SK-N-SH treated with all-trans-retinoic acid at 6 μM for 48 hours (cell line): ENCODE measurements around the gene ABHD2.
A peak's percentile ranks its signal among the peaks of the same experiment; 100 is the strongest.
"Not testable (repeated sequence)": the region's sequence is repeated elsewhere in the genome, so short reads cannot be mapped to it uniquely, and the experiment has no call there.

Experiments used
- ATAC-seq: fragments of 200-7000 bp; cut with Tn5 transposase; 3 replicates; pipeline ENCODE4 v1.9.1; 2020; ENCODE audit warnings: mild to moderate bottlenecking, moderate library complexity
- ARNTL ChIP-seq: fragments of 450-650 bp; formaldehyde crosslinking; IDR thresholded peaks from 2 replicates; pipeline ENCODE4 v1.5.0; 2020; ENCODE audit warnings: low read depth, mild to moderate bottlenecking, moderate library complexity, borderline replicate concordance
- BACH2 ChIP-seq: fragments of 250-450 bp; sonication (Bioruptor Pico); IDR thresholded peaks from 2 replicates; pipeline ENCODE4 v1.9.0; 2021; ENCODE audit warnings: mild to moderate bottlenecking, borderline replicate concordance
- CSDC2 ChIP-seq: fragments of 250-450 bp; sonication (Bioruptor Pico); IDR thresholded peaks from 2 replicates; pipeline ENCODE4 v1.5.0; 2020; ENCODE audit warnings: mild to moderate bottlenecking, moderate library complexity
- CSRNP3 ChIP-seq: fragments of 250-450 bp; sonication (Bioruptor Pico); IDR thresholded peaks from 2 replicates; pipeline ENCODE4 v1.5.1; 2021; ENCODE audit warnings: mild to moderate bottlenecking, moderate library complexity
- ESRRG ChIP-seq: fragments of 250-450 bp; sonication (Bioruptor Pico); IDR thresholded peaks from 2 replicates; pipeline ENCODE4 v1.6.1; 2021; ENCODE audit warnings: mild to moderate bottlenecking
- GLIS3 ChIP-seq: fragments of 250-450 bp; sonication (Bioruptor Pico); IDR thresholded peaks from 2 replicates; pipeline ENCODE4 v1.5.0; 2020; ENCODE audit warnings: mild to moderate bottlenecking, moderate library complexity
- ISL1 ChIP-seq: fragments of 250-450 bp; sonication (Bioruptor Pico); IDR thresholded peaks from 2 replicates; pipeline ENCODE4 v2.1.2; 2022; ENCODE audit warnings: mild to moderate bottlenecking, moderate library complexity
- OSR1 ChIP-seq: fragments of 250-450 bp; sonication (Bioruptor Pico); IDR thresholded peaks from 2 replicates; pipeline ENCODE4 v1.8.0; 2022; ENCODE audit warnings: moderate library complexity, mild to moderate bottlenecking, inconsistent platforms
- PATZ1 ChIP-seq: fragments of 250-450 bp; sonication (Bioruptor Pico); IDR thresholded peaks from 2 replicates; pipeline ENCODE4 v1.8.0; 2020; ENCODE audit warnings: mild to moderate bottlenecking, moderate library complexity, borderline replicate concordance
- PPARA ChIP-seq: fragments of 250-450 bp; sonication (Bioruptor Pico); IDR thresholded peaks from 2 replicates; pipeline ENCODE4 v1.5.0; 2020; ENCODE audit warnings: mild to moderate bottlenecking, borderline replicate concordance
- SNAI2 ChIP-seq: fragments of 250-450 bp; sonication (Bioruptor Pico); IDR thresholded peaks from 2 replicates; pipeline ENCODE4 v1.5.0; 2020; ENCODE audit warnings: mild to moderate bottlenecking, moderate library complexity
- TCF4 ChIP-seq: fragments of 250-450 bp; sonication (Bioruptor Pico); IDR thresholded peaks from 2 replicates; pipeline ENCODE4 v1.8.0; 2021; ENCODE audit warnings: mild to moderate bottlenecking, moderate library complexity, borderline replicate concordance
- ZC3H10 ChIP-seq: fragments of 250-450 bp; sonication (Bioruptor Pico); IDR thresholded peaks from 2 replicates; pipeline ENCODE4 v1.5.1; 2021; ENCODE audit warnings: mild to moderate bottlenecking, moderate library complexity
- ZFP3 ChIP-seq: fragments of 250-450 bp; sonication (Bioruptor Pico); IDR thresholded peaks from 2 replicates; pipeline ENCODE4 v1.5.0; 2020; ENCODE audit warnings: mild to moderate bottlenecking, moderate library complexity
- ZNF565 ChIP-seq: fragments of 450-650 bp; formaldehyde crosslinking; conservative IDR thresholded peaks from 2 replicates; pipeline ENCODE4 v1.5.0; 2020; ENCODE audit warnings: low read depth, mild to moderate bottlenecking, moderate library complexity
- ZNF70 ChIP-seq: fragments of 450-650 bp; formaldehyde crosslinking; IDR thresholded peaks from 2 replicates; pipeline ENCODE4 v1.5.0; 2020; ENCODE audit warnings: mild to moderate bottlenecking, moderate library complexity
- ZNF8 ChIP-seq: fragments of 450-650 bp; formaldehyde crosslinking; IDR thresholded peaks from 2 replicates; pipeline ENCODE4 v1.5.0; 2020; ENCODE audit warnings: mild to moderate bottlenecking, moderate library complexity
- TF ChIP-seq, protein P1 (sequence below): fragments of 250-450 bp; sonication (Bioruptor Pico); IDR thresholded peaks from 2 replicates; pipeline ENCODE4 v1.8.0; 2021; ENCODE audit warnings: low read depth, mild to moderate bottlenecking, moderate library complexity, borderline replicate concordance

Gene ABHD2

DNA sequence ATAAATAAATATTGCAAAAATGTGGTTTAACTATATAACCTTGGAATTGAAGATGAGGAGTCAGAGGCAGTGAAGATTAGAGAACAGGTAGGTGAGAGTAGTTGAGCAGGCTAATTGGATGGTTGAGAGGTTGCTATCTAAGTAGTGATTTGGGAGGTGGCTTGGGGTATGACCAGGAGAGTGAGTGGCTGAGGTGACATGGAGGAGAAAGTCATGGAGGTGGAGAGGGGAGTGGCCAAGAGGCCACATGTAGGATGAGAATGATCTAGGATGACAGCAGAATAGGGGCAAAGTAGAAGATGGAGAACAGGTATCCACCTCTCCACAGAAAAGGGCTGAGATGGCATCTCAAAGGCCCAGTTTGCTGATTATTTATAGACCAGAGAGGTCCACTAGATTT is 143.6 kb downstream of the ABHD2 start:
- TF ChIP-seq ESRRG (no peak), OSR1 (CRISPR knock-in tag) (no peak), ZNF70 (no peak), ZFP3 (CRISPR knock-in tag) (no peak), GLIS3 (no peak), SNAI2 (CRISPR knock-in tag) (no peak), ZNF8 (CRISPR knock-in tag) (no peak), CSRNP3 (no peak)
- no peak for ATAC-seq

GRCh38 chr15:89239883-89240810 is 151.9 kb downstream of the ABHD2 start:
- ATAC-seq = not testable (repeated sequence)

DNA sequence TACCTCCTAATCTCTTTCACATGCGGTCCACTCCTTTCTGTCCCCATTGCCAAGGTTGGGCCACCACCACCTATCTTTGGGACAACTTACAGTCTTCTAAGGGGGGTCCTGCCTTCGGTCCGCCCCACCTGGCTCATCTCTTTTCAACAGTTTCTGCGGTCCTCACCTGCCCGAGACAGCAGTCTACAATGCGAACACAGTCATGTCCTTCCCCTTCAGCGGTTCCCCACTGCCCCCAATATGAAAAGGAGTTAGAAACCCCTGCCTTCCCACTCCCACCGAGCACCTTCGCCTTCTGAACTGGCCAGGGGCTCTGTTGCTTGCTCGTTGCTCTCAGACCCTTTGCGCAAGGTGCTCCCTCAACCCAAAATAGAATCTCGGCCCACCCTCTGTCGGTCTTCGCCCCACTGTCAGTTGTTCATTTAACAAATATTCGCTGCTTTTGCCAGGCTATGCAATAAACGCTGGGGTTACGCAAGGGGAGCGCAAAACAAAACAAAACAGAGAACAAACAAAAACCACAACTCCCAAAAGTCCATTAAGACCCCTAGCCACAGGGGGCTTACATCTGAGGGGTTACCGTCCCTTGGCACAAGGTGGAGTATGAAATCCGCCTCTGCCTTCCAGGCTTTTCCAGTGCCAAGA is 154.9 kb downstream of the ABHD2 start:
- TF ChIP-seq BACH2 (CRISPR knock-in tag) (no peak), ZNF70 (no peak), PPARA (CRISPR knock-in tag) (no peak), CSDC2 (CRISPR knock-in tag) (no peak), ISL1 (no peak), TCF4 (CRISPR knock-in tag) (no peak), ZC3H10 (CRISPR knock-in tag) (no peak), ZFP3 (CRISPR knock-in tag) (no peak), ZNF8 (CRISPR knock-in tag) (no peak), PATZ1 (CRISPR knock-in tag) (no peak), OSR1 (CRISPR knock-in tag) (no peak), ZNF565 (CRISPR knock-in tag) (no peak), SNAI2 (CRISPR knock-in tag) (no peak)
- TF ChIP-seq, protein P1, sequence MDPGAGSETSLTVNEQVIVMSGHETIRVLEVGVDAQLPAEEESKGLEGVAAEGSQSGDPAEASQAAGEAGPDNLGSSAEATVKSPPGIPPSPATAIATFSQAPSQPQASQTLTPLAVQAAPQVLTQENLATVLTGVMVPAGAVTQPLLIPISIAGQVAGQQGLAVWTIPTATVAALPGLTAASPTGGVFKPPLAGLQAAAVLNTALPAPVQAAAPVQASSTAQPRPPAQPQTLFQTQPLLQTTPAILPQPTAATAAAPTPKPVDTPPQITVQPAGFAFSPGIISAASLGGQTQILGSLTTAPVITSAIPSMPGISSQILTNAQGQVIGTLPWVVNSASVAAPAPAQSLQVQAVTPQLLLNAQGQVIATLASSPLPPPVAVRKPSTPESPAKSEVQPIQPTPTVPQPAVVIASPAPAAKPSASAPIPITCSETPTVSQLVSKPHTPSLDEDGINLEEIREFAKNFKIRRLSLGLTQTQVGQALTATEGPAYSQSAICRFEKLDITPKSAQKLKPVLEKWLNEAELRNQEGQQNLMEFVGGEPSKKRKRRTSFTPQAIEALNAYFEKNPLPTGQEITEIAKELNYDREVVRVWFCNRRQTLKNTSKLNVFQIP (CRISPR knock-in tag) = no peak
- ATAC-seq = no peak

DNA sequence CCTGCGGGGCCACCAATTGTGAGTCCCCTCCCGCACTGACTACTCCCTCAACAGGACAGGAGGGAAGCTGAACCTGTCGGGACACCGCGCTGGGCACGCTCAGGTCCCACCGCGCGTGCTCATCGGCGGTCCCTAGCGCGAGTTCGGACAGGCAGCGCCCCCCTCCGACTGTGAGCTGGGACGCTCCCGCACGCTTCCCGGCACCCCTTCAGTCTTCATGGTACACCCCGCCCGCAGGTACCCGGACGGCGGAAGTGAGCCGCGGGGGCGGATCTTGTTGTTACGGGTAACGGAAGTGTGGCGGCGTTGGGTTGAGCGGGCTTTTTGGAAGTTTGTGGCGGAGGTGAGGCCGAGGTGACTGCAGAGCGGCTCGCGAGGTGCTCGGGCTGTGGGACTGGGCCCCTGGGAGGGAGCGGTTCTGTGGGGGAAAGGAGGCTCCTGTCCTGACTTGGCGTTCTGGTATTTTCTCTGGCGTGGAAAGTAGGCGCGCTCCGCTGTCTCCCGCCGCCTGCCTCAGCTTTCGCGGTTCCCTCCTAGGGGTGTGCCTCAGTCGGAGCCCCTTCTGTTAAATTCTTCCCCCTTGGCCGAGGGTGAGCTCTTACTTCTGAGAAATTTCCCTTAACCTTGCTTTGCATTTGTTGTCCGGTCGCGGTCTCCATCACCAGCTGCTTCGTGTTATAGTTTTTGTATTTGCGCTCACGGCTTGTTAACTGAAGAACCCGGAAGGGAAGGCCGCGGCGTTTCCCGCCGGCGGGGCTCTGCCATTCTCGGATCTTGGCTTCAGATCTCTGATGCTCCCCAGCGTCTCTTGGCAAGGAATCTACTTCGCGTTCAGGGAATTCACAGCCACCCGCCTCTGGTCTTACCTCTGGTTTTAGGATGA is 155.7 kb downstream of the ABHD2 start, which contains the start of gene FANCI:
TSS of gene FANCI (plus strand) at position 289 of the 883 bp plus-strand sequence. CDS start 3,669 bp downstream, outside the sequence.
- no peak for TF ChIP-seq TCF4 (CRISPR knock-in tag)
- no peak for TF ChIP-seq PATZ1 (CRISPR knock-in tag)
- TF ChIP-seq OSR1 (CRISPR knock-in tag) = no peak
- TF ChIP-seq ARNTL (CRISPR knock-in tag) = no peak
- ATAC-seq = peak; percentile 97
